Activated naive CD4-positive, alpha-beta T cell treated with anti-CD3 and anti-CD28 coated beads, Interleukin-2, amount 10 ng/mL, durations not matched to agents 7 days and 5 days (primary cell): ENCODE data around the gene SLAMF6.

Experiments
- CTCF ChIA-PET: fragments of 350-600 bp; sonication (Branson Sonifier 250); formaldehyde crosslinking; loops from one replicate; lab custom pipeline; 2021; ENCODE audit warnings: antibody characterized with exemption; lab: Charles Lee
- DNase-seq: peaks from one replicate; pipeline ENCODE4 v3.0.0-alpha.2; 2020
- H3K27ac Mint-ChIP-seq: one replicate; pipeline ENCODE4 v1.8.0; 2021; ENCODE audit warnings: mild to moderate bottlenecking, moderate library complexity, mixed read lengths
- H3K27me3 Mint-ChIP-seq: one replicate; pipeline ENCODE4 v1.8.0; 2021; ENCODE audit warnings: mild to moderate bottlenecking, mixed read lengths
- H3K36me3 Mint-ChIP-seq: one replicate; pipeline ENCODE4 v1.8.0; 2021; ENCODE audit warnings: mixed read lengths
- H3K4me1 Mint-ChIP-seq: one replicate; pipeline ENCODE4 v1.8.0; 2021; ENCODE audit warnings: mixed read lengths
- H3K4me3 Mint-ChIP-seq: one replicate; pipeline ENCODE4 v1.8.0; 2021; ENCODE audit warnings: mild to moderate bottlenecking, moderate library complexity, mixed read lengths
- H3K9me3 Mint-ChIP-seq: one replicate; pipeline ENCODE4 v1.8.0; 2021; ENCODE audit warnings: mixed read lengths

SLAMF6 gene

DNA sequence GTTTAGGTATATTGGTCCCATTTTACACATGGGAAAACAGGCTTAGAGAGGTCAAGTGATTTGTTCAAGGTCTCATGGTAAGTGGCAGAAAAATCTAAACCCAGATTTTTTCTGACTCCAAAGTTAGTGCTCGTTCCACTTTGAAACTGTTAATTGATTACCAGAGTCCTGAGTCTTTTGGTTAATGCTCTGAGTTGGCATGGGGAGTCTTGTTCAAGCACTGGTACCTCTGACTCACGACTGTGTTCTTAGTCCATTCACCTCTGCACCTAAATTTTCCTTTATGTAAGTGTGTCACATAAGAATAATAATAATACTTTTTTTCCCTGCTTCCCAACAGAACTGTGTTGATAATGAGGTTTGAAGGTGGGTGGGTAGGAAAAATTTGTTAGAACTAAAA lies 63.4 kb downstream of the SLAMF6 start:
- no peaks in the 10 kb centered on the region for H3K36me3 Mint-ChIP-seq
- DNase-seq, result no peak
- H3K4me3 Mint-ChIP-seq, result peak overlapping the region; percentile 42
- peaks cover 66% of the 10 kb centered on the region for H3K4me1 Mint-ChIP-seq
- peak overlapping the region; percentile 86 for H3K27ac Mint-ChIP-seq
- H3K9me3 Mint-ChIP-seq, result no peaks in the 10 kb centered on the region
- H3K27me3 Mint-ChIP-seq, result no peaks in the 10 kb centered on the region
- CTCF ChIA-PET, result interaction anchor here (1.4 kb wide), 1 partner anchor 15 kb away, joined by 3 read pairs; no protein-coding TSS in a partner anchor

DNA sequence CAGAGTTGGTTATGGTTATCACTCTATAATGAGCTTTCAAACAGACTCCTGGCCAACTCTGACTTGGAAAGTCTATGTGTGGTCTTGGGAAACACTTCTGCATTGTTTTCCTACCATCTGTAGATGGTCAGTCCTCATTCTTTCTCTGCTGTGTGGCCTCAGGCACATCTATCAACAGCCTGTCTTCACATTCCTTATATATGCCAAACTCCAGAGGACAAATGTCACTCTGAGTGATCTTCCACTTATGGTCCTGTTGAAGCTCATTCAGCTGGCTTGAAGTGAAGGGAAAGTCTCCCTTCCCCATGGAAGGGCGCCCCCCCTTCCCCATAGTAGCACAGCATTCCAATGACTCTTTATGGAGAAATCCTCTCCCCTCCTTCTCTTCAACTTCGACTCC lies 64.0 kb downstream of the SLAMF6 start:
- no peaks in the 10 kb centered on the region for H3K36me3 Mint-ChIP-seq
- CTCF ChIA-PET, result interaction anchor here (1.4 kb wide), 1 partner anchor 15 kb away, joined by 3 read pairs; no protein-coding TSS in a partner anchor
- peaks cover 66% of the 10 kb centered on the region for H3K4me1 Mint-ChIP-seq
- peak overlapping the region; percentile 58 for H3K27ac Mint-ChIP-seq
- no peaks in the 10 kb centered on the region for H3K9me3 Mint-ChIP-seq
- H3K4me3 Mint-ChIP-seq, result no peak overlapping the region
- H3K27me3 Mint-ChIP-seq, result no peaks in the 10 kb centered on the region
- no peak for DNase-seq

DNA sequence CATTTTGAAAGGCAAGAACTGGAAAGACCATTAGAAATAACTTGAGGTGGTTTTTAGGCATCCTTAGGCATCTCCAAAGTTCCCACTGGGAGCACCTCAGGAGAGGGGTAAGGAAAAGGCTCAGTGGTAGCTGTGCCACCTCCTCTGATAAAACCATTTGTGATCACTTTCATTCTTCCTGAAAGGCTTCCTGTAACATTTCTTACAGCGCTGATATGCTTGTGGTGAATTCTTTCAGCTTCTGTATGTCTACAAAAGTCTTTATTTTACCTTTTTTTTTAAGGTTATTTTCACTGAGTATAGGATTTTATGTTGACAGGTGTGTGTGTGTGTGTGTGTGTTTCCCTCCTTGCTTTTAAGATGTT lies 67.9 kb downstream of the SLAMF6 start:
- no peak overlapping the region for H3K4me3 Mint-ChIP-seq
- H3K4me1 Mint-ChIP-seq, result peaks cover 65% of the 10 kb centered on the region
- H3K9me3 Mint-ChIP-seq, result peaks cover 3% of the 10 kb centered on the region
- peak overlapping the region; percentile 47 for H3K27ac Mint-ChIP-seq
- CTCF ChIA-PET, result interaction anchor here (0.9 to 3.2 kb wide), 5 partner anchors 10 to 163 kb away, joined by 3 to 14 read pairs (median 4); no protein-coding TSS in a partner anchor
- no peaks in the 10 kb centered on the region for H3K36me3 Mint-ChIP-seq
- DNase-seq, result no peak
- H3K27me3 Mint-ChIP-seq, result no peaks in the 10 kb centered on the region

GRCh38 chr1:160454371-160455152 lies 68.5 kb downstream of the SLAMF6 start:
- Mint-ChIP-seq H3K27ac (peak overlapping the region; percentile 47), H3K36me3 (no peaks in the 10 kb centered on the region), H3K4me1 (peaks cover 61% of the 10 kb centered on the region), H3K9me3 (peaks cover 3% of the 10 kb centered on the region), H3K4me3 (no peak overlapping the region), H3K27me3 (no peaks in the 10 kb centered on the region)
- no peak for DNase-seq
- CTCF ChIA-PET, result interaction anchor here (0.9 to 3.2 kb wide), 6 partner anchors 10 to 164 kb away, joined by 3 to 14 read pairs (median 4); no protein-coding TSS in a partner anchor

GRCh38 chr1:160453443-160453842 lies 69.6 kb downstream of the SLAMF6 start:
- Mint-ChIP-seq H3K36me3 (peaks cover 5% of the 10 kb centered on the region), H3K4me1 (peaks cover 53% of the 10 kb centered on the region), H3K9me3 (peaks cover 6% of the 10 kb centered on the region), H3K27me3 (no peaks in the 10 kb centered on the region), H3K27ac (peak overlapping the region; percentile 2), H3K4me3 (peak overlapping the region; percentile 2)
- CTCF ChIA-PET, result interaction anchor here (1.3 to 3.2 kb wide), 2 partner anchors 24 to 87 kb away, joined by 3 to 14 read pairs; no protein-coding TSS in a partner anchor
- no peak for DNase-seq

DNA sequence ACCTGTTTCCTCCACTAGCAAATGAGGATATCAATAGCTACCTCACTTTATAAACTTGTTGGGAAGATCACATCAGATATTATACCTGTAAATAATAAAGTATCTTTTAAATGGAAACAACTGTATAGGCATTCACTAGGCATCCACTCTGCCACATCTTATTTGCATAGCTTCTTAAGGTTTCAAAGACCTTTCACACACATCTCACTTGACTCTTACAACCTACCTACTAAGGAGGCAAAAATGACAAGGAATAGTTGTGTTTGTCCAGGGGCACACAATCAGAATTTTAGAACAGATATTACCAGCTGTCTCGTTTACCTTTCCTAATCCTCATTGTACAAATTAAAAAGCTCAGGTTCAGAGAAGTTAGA lies 71.2 kb downstream of the SLAMF6 start:
- H3K9me3 Mint-ChIP-seq, result peaks cover 6% of the 10 kb centered on the region
- CTCF ChIA-PET, result interaction anchor here (1.2 to 1.8 kb wide), 3 partner anchors 17 to 23 kb away, joined by 3 to 13 read pairs (median 5); no protein-coding TSS in a partner anchor
- no peaks in the 10 kb centered on the region for H3K27me3 Mint-ChIP-seq
- peak overlapping the region; percentile 64 for H3K27ac Mint-ChIP-seq
- peaks cover 5% of the 10 kb centered on the region for H3K36me3 Mint-ChIP-seq
- H3K4me1 Mint-ChIP-seq, result peaks cover 64% of the 10 kb centered on the region
- no peak overlapping the region for H3K4me3 Mint-ChIP-seq
- DNase-seq, result no peak

DNA sequence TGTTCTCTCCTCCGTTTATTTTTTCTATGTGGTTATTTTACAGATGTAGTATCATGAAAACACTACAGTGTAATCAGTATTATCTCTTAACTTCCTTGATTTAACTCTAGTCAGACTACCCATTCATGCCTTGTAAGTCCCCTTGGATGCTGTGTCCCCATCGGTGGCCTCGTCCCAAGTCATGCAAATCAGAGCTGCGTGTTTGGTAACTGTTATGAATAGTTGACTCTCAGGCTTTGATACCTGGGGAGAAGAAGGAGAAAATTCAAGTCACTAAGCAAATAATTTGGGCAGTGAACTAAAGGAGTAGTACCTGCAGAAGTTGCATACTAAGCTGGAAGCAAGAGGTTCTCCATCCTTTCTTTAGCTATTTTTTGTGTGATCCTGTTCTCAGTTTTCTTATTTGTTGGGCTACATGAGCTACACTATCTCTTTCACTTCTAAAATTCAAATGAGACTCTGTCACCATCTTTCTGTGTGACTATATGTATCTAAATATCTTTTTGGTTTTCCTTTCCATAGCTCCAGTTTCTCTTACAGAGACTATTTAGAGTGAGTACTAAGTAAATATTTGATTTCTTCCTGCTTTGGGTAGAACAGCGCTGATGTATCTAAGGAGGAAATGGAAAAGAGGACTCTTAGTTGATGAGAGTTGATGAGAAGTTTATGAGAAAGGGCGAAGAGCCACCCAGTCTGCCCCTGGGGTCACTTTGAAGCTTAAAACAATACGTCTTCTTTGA lies 71.8 kb downstream of the SLAMF6 start:
- no peak for DNase-seq
- H3K4me3 Mint-ChIP-seq, result no peak overlapping the region
- H3K36me3 Mint-ChIP-seq, result peaks cover 6% of the 10 kb centered on the region
- H3K27ac Mint-ChIP-seq, result peak overlapping the region; percentile 64
- H3K27me3 Mint-ChIP-seq, result no peaks in the 10 kb centered on the region
- peaks cover 6% of the 10 kb centered on the region for H3K9me3 Mint-ChIP-seq
- CTCF ChIA-PET, result interaction anchor here (1.2 to 1.8 kb wide), 3 partner anchors 17 to 22 kb away, joined by 3 to 13 read pairs (median 5); no protein-coding TSS in a partner anchor
- peaks cover 66% of the 10 kb centered on the region for H3K4me1 Mint-ChIP-seq

GRCh38 chr1:160449494-160449893 lies 73.6 kb downstream of the SLAMF6 start:
- CTCF ChIA-PET, result interaction anchor here (1.2 kb wide), 1 partner anchor 21 kb away, joined by 3 read pairs; no protein-coding TSS in a partner anchor
- Mint-ChIP-seq H3K27ac (no peak overlapping the region), H3K4me1 (peaks cover 59% of the 10 kb centered on the region), H3K27me3 (no peaks in the 10 kb centered on the region), H3K36me3 (peaks cover 6% of the 10 kb centered on the region), H3K4me3 (no peak overlapping the region), H3K9me3 (peaks cover 6% of the 10 kb centered on the region)
- no peak for DNase-seq

GRCh38 chr1:160446945-160447600 lies 76.0 kb downstream of the SLAMF6 start:
- H3K4me3 Mint-ChIP-seq, result no peak overlapping the region
- peaks cover 4% of the 10 kb centered on the region for H3K9me3 Mint-ChIP-seq
- peak overlapping the region; percentile 47 for H3K27ac Mint-ChIP-seq
- no peak for DNase-seq
- H3K27me3 Mint-ChIP-seq, result no peaks in the 10 kb centered on the region
- H3K36me3 Mint-ChIP-seq, result peaks cover 10% of the 10 kb centered on the region
- peaks cover 65% of the 10 kb centered on the region for H3K4me1 Mint-ChIP-seq
- CTCF ChIA-PET, result interaction anchor here (1.0 to 1.4 kb wide), 2 partner anchors 16 to 24 kb away, joined by 3 to 6 read pairs; no protein-coding TSS in a partner anchor

GRCh38 chr1:160439718-160440117 lies 83.3 kb downstream of the SLAMF6 start:
- CTCF ChIA-PET, result no interaction called here
- Mint-ChIP-seq H3K27ac (no peak overlapping the region), H3K4me1 (peaks cover 45% of the 10 kb centered on the region), H3K9me3 (peaks cover 7% of the 10 kb centered on the region), H3K36me3 (peaks cover 13% of the 10 kb centered on the region), H3K4me3 (no peak overlapping the region), H3K27me3 (no peaks in the 10 kb centered on the region)
- DNase-seq, result no peak

- Mint-ChIP-seq H3K9me3 (peaks cover 15% of the 10 kb centered on the region), H3K4me1 (peaks cover 44% of the 10 kb centered on the region), H3K27me3 (no peaks in the 10 kb centered on the region), H3K27ac (peak overlapping the region; percentile 93), H3K4me3 (no peak overlapping the region), H3K36me3 (peaks cover 12% of the 10 kb centered on the region)
- CTCF ChIA-PET, result no interaction called here
- no peak for DNase-seq
Observed at GRCh38 chr1:160438935-160439334, 84.1 kb downstream of the SLAMF6 start.

GRCh38 chr1:160438317-160438918 lies 84.6 kb downstream of the SLAMF6 start:
- H3K9me3 Mint-ChIP-seq, result peaks cover 18% of the 10 kb centered on the region
- CTCF ChIA-PET, result no interaction called here

More at GRCh38 chr1:160438317-160438918, 84.6 kb downstream of the SLAMF6 start:
- no peaks in the 10 kb centered on the region for H3K27me3 Mint-ChIP-seq
- H3K4me1 Mint-ChIP-seq, result peaks cover 40% of the 10 kb centered on the region
- H3K4me3 Mint-ChIP-seq, result peak overlapping the region; percentile 59
- DNase-seq, result no peak
- peaks cover 12% of the 10 kb centered on the region for H3K36me3 Mint-ChIP-seq
- H3K27ac Mint-ChIP-seq, result peak overlapping the region; percentile 93
